ENCODE results near the gene LHX5. TPM values are rescaled to one million over a fixed set of nuclear protein-coding genes. Genes with fewer than 3 reads are reported as not detected.
"Not testable (repeated sequence)": the region's sequence is repeated elsewhere in the genome, so short reads cannot be mapped to it uniquely, and the experiment has no call there.

Gene LHX5
- total RNA-seq, 1 experiment from 2014 or later: 0.65 TPM

- BruUV-seq (replicated peaks): no TSS peak
- no peak overlapping the region for H2AFZ ChIP-seq
- H3K4me3 ChIP-seq: no peak overlapping the region
- no peaks in the 10 kb centered on the region for H3F3A ChIP-seq (ENCODE audit: insufficient read depth, low read depth)
- no peak for DNase-seq
- CTCF ChIA-PET: no interaction called here
- no peaks in the 10 kb centered on the region for H3K4me1 ChIP-seq (replicated peaks; ENCODE audit: insufficient read depth)
- intact Hi-C loops (cut with micrococcal nuclease; ENCODE audit: unreplicated experiment): no loop called here
- no peaks in the 10 kb centered on the region for H4K20me1 ChIP-seq (ENCODE audit: insufficient read depth)
- H3K27ac ChIP-seq: no peak overlapping the region
- H3K9me3 ChIP-seq (ENCODE audit: insufficient read depth, low read depth): no peaks in the 10 kb centered on the region
- no peaks in the 10 kb centered on the region for H3K79me2 ChIP-seq (ENCODE audit: low read depth)
- H3K9me2 ChIP-seq (ENCODE audit: insufficient read depth): no peaks in the 10 kb centered on the region
- H3K4me2 ChIP-seq: no peak overlapping the region
- H3K36me3 ChIP-seq (ENCODE audit: low read depth): no peaks in the 10 kb centered on the region
- TF ChIP-seq CTCF (conservative IDR thresholded peaks at IDR 0.05) (no peak), EZH2 (IDR thresholded peaks at IDR 0.05; ENCODE audit: low read depth) (no peak)
- H3K27me3 ChIP-seq (ENCODE audit: insufficient read depth, low read depth): peaks cover 20% of the 10 kb centered on the region
- POLR2A ChIA-PET (ENCODE audit: unreplicated experiment): no interaction called here
These were observed 28.6 kb upstream of the LHX5 start for GRCh38 chr12:113500306-113500675.

GRCh38 chr12:113498490-113498889 lies 26.8 kb upstream of the LHX5 start:
- no peaks in the 10 kb centered on the region for H3K36me3 ChIP-seq (ENCODE audit: low read depth)
- intact Hi-C loops (cut with micrococcal nuclease; ENCODE audit: unreplicated experiment): no loop called here

GRCh38 chr12:113497693-113498092 lies 26.0 kb upstream of the LHX5 start:
- Histone ChIP-seq H3K36me3 (ENCODE audit: low read depth) (no peaks in the 10 kb centered on the region), H3K27ac (no peak overlapping the region), H4K20me1 (ENCODE audit: insufficient read depth) (no peaks in the 10 kb centered on the region), H2AFZ (no peak overlapping the region), H3K4me2 (no peak overlapping the region), H3K79me2 (ENCODE audit: low read depth) (no peaks in the 10 kb centered on the region), H3K27me3 (ENCODE audit: insufficient read depth, low read depth) (peaks cover 24% of the 10 kb centered on the region), H3K9me2 (ENCODE audit: insufficient read depth) (no peaks in the 10 kb centered on the region), H3K4me1 (replicated peaks; ENCODE audit: insufficient read depth) (no peaks in the 10 kb centered on the region), H3F3A (ENCODE audit: insufficient read depth, low read depth) (no peaks in the 10 kb centered on the region), H3K4me3 (no peak overlapping the region), H3K9me3 (ENCODE audit: insufficient read depth, low read depth) (no peaks in the 10 kb centered on the region)
- no peak for TF ChIP-seq CTCF (conservative IDR thresholded peaks at IDR 0.05)
- no peak for TF ChIP-seq EZH2 (IDR thresholded peaks at IDR 0.05; ENCODE audit: low read depth)
- POLR2A ChIA-PET (ENCODE audit: unreplicated experiment): no interaction called here
- intact Hi-C loops (cut with micrococcal nuclease; ENCODE audit: unreplicated experiment): no loop called here
- CTCF ChIA-PET: no interaction called here
- DNase-seq: no peak
- BruUV-seq (replicated peaks): no TSS peak

More at GRCh38 chr12:113498490-113498889, 26.8 kb upstream of the LHX5 start:
- no peak for DNase-seq
- ChIA-PET POLR2A (ENCODE audit: unreplicated experiment) (no interaction called here), CTCF (no interaction called here)
- Histone ChIP-seq H4K20me1 (ENCODE audit: insufficient read depth) (no peaks in the 10 kb centered on the region), H3K9me2 (ENCODE audit: insufficient read depth) (no peaks in the 10 kb centered on the region), H3K9me3 (ENCODE audit: insufficient read depth, low read depth) (no peaks in the 10 kb centered on the region), H3K4me2 (no peak overlapping the region), H3K4me3 (no peak overlapping the region), H3K4me1 (replicated peaks; ENCODE audit: insufficient read depth) (no peaks in the 10 kb centered on the region), H2AFZ (no peak overlapping the region), H3K27ac (no peak overlapping the region), H3K27me3 (ENCODE audit: insufficient read depth, low read depth) (peaks cover 25% of the 10 kb centered on the region), H3K79me2 (ENCODE audit: low read depth) (no peaks in the 10 kb centered on the region), H3F3A (ENCODE audit: insufficient read depth, low read depth) (no peaks in the 10 kb centered on the region)
- no TSS peak for BruUV-seq (replicated peaks)
- TF ChIP-seq CTCF (conservative IDR thresholded peaks at IDR 0.05) (no peak), EZH2 (IDR thresholded peaks at IDR 0.05; ENCODE audit: low read depth) (no peak)

- H3K27me3 ChIP-seq (ENCODE audit: insufficient read depth, low read depth): peaks cover 18% of the 10 kb centered on the region
- H3K4me3 ChIP-seq; H4K20me1 ChIP-seq (ENCODE audit: insufficient read depth); H3K9me2 ChIP-seq (ENCODE audit: insufficient read depth); H3K9me3 ChIP-seq (ENCODE audit: insufficient read depth, low read depth); H3K4me1 ChIP-seq (replicated peaks; ENCODE audit: insufficient read depth); H2AFZ ChIP-seq; CTCF ChIA-PET; intact Hi-C loops (cut with micrococcal nuclease; ENCODE audit: unreplicated experiment); H3K36me3 ChIP-seq (ENCODE audit: low read depth); H3K79me2 ChIP-seq (ENCODE audit: low read depth); DNase-seq; H3F3A ChIP-seq (ENCODE audit: insufficient read depth, low read depth); H3K4me2 ChIP-seq; BruUV-seq (replicated peaks); H3K27ac ChIP-seq; POLR2A ChIA-PET (ENCODE audit: unreplicated experiment): not testable (repeated sequence)
These were observed 24.3 kb upstream of the LHX5 start for GRCh38 chr12:113495941-113496340.

Data from PC-9 (cell line).